ENCODE measurements around the gene PID1.
"Not testable (repeated sequence)": the region's sequence is repeated elsewhere in the genome, so short reads cannot be mapped to it uniquely, and the experiment has no call there.

- TF ChIP-seq, protein P1, sequence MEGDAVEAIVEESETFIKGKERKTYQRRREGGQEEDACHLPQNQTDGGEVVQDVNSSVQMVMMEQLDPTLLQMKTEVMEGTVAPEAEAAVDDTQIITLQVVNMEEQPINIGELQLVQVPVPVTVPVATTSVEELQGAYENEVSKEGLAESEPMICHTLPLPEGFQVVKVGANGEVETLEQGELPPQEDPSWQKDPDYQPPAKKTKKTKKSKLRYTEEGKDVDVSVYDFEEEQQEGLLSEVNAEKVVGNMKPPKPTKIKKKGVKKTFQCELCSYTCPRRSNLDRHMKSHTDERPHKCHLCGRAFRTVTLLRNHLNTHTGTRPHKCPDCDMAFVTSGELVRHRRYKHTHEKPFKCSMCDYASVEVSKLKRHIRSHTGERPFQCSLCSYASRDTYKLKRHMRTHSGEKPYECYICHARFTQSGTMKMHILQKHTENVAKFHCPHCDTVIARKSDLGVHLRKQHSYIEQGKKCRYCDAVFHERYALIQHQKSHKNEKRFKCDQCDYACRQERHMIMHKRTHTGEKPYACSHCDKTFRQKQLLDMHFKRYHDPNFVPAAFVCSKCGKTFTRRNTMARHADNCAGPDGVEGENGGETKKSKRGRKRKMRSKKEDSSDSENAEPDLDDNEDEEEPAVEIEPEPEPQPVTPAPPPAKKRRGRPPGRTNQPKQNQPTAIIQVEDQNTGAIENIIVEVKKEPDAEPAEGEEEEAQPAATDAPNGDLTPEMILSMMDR (IDR thresholded peaks at IDR 0.05) = not testable (repeated sequence)
- TF ChIP-seq POLR2AphosphoS5 (IDR thresholded peaks at IDR 0.05; ENCODE audit: low read depth, low read length); EP300 (IDR thresholded peaks at IDR 0.05; ENCODE audit: borderline replicate concordance in 1 of 2, low read depth in 1 of 2, low read length in 1 of 2); MAX (IDR thresholded peaks at IDR 0.05; ENCODE audit: low read depth); NFIC (IDR thresholded peaks at IDR 0.05; ENCODE audit: borderline replicate concordance); TAF1 (IDR thresholded peaks at IDR 0.05; ENCODE audit: borderline replicate concordance, low read depth, low read length); USF1 (IDR thresholded peaks at IDR 0.05; ENCODE audit: borderline replicate concordance, low read depth): not testable (repeated sequence)
- TF ChIP-seq, protein P2, sequence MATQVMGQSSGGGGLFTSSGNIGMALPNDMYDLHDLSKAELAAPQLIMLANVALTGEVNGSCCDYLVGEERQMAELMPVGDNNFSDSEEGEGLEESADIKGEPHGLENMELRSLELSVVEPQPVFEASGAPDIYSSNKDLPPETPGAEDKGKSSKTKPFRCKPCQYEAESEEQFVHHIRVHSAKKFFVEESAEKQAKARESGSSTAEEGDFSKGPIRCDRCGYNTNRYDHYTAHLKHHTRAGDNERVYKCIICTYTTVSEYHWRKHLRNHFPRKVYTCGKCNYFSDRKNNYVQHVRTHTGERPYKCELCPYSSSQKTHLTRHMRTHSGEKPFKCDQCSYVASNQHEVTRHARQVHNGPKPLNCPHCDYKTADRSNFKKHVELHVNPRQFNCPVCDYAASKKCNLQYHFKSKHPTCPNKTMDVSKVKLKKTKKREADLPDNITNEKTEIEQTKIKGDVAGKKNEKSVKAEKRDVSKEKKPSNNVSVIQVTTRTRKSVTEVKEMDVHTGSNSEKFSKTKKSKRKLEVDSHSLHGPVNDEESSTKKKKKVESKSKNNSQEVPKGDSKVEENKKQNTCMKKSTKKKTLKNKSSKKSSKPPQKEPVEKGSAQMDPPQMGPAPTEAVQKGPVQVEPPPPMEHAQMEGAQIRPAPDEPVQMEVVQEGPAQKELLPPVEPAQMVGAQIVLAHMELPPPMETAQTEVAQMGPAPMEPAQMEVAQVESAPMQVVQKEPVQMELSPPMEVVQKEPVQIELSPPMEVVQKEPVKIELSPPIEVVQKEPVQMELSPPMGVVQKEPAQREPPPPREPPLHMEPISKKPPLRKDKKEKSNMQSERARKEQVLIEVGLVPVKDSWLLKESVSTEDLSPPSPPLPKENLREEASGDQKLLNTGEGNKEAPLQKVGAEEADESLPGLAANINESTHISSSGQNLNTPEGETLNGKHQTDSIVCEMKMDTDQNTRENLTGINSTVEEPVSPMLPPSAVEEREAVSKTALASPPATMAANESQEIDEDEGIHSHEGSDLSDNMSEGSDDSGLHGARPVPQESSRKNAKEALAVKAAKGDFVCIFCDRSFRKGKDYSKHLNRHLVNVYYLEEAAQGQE (IDR thresholded peaks at IDR 0.05; ENCODE audit: low read depth, low read length) = not testable (repeated sequence)
- TF ChIP-seq, protein P3, sequence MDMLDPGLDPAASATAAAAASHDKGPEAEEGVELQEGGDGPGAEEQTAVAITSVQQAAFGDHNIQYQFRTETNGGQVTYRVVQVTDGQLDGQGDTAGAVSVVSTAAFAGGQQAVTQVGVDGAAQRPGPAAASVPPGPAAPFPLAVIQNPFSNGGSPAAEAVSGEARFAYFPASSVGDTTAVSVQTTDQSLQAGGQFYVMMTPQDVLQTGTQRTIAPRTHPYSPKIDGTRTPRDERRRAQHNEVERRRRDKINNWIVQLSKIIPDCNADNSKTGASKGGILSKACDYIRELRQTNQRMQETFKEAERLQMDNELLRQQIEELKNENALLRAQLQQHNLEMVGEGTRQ (IDR thresholded peaks at IDR 0.05; ENCODE audit: borderline replicate concordance, low read depth, low read length) = not testable (repeated sequence)
Observed at GRCh38 chr2:229187123-229187522, 84.0 kb downstream of the PID1 start.
